Measurements from ENCODE around the gene DDX1. TPM values are rescaled to one million over a fixed set of nuclear protein-coding genes. Genes with fewer than 3 reads are reported as not detected.

DDX1 gene
- total and polyA plus RNA-seq, 2 donors (not counting 3 experiments of a cell fraction or from before 2014, with no cell fraction given), result 41.2 to 117 TPM

DNA sequence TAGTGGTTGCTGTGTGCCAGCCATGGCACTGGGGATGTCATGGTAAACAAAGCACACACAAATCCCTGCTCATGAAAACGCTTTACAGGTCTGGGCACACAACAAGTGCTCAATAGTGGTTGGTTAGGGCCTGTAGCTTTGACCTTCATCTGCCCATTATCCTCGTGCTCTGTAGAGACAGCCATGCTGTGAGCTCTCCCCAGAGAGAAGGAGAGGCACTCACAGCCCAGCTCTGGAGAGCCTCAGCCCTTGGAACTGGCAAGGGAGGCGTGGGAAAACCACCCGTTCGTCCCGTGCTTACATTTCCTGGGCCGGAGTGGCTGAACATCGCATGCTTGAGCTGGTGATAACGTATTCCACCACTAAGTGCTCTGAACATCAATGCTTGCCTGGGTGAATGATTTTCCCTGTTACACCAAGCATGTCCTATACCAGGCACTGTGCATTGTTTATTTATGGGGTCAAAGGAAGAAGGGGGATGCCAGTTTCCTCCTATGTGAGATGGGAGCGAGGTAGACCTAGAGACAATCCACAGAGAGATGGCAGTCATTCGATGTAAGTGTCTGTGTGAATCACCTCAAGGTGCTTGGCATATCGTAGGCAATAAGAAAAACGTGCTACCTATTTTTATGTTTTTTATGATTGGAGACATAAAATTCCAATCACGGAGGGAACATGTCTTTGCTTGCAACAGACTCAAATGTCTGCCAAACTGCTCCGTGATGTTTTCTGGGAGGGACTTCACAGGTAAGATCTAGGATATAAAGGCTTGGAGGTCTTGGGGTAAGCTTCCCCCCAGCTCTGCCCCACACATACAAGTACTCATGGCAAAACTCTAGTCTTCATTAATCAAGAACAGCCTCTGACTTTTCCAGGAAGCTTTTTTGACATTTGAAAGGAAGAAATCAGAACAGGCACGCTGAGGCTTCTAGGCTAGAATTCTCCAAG lies 75.5 kb downstream of the DDX1 start:
- H3K9me3 ChIP-seq (replicated peaks; ENCODE audit: control insufficient read depth, insufficient read depth, low read length), result no peaks in the 10 kb centered on the region
- H3K79me2 ChIP-seq (ENCODE audit: control insufficient read depth, insufficient read depth, low read length), result no peaks in the 10 kb centered on the region
- H3K27me3 ChIP-seq (ENCODE audit: control insufficient read depth in 2 of 2, insufficient read depth in 2 of 2, low read length in 2 of 2), result no peaks in the 10 kb centered on the region
- H3K27ac ChIP-seq (ENCODE audit: insufficient read depth, low read depth, low read length), result no peak overlapping the region
- ChIA-PET POLR2A (no interaction called here), CTCF (no interaction called here)
- no peak for FAIRE-seq
- no peaks in the 10 kb centered on the region for H4K20me1 ChIP-seq (replicated peaks; ENCODE audit: control insufficient read depth, extremely low read depth, insufficient read depth, low read length)
- H3K9ac ChIP-seq (replicated peaks; ENCODE audit: extremely low read depth, insufficient read depth, low read length), result no peak overlapping the region
- H3K4me1 ChIP-seq (ENCODE audit: control insufficient read depth, extremely low read depth, insufficient read depth, low read length), result peaks cover 24% of the 10 kb centered on the region
- DNase-seq (ENCODE audit: low read depth, low spot score), result no peak
- no peak overlapping the region for H2AFZ ChIP-seq (ENCODE audit: low read depth, low read length)
- intact Hi-C loops (cut with micrococcal nuclease), result no loop called here
- no peak overlapping the region for H3K4me2 ChIP-seq (ENCODE audit: insufficient read depth, low read length)
- no peak overlapping the region for H3K4me3 ChIP-seq (replicated peaks in 1 of 3; ENCODE audit: insufficient read depth in 1 of 3, low read depth in 1 of 3, low read length in 3 of 3)
- BruUV-seq (replicated peaks), result no TSS peak
- no peaks in the 10 kb centered on the region for H3K9me1 ChIP-seq (replicated peaks; ENCODE audit: control insufficient read depth, extremely low read depth, insufficient read depth, low read length)
- dilution Hi-C loops (cut with MboI; ENCODE audit: extremely low pct_ligation_motif_present, low sequenced_read_pairs), result no loop called here
- H3K36me3 ChIP-seq (ENCODE audit: control insufficient read depth in 2 of 2, extremely low read depth in 1 of 2, insufficient read depth in 2 of 2, low read length in 2 of 2), result no peaks in the 10 kb centered on the region
- TF ChIP-seq CTCF (IDR thresholded peaks at IDR 0.05; ENCODE audit: extremely low read depth in 1 of 2, insufficient read depth in 1 of 2, low read depth in 1 of 2, low read length in 2 of 2), result no peak
- TF ChIP-seq GATA2 (IDR thresholded peaks at IDR 0.05; ENCODE audit: insufficient read depth, insufficient read length, low read depth, low read length), result no peak

Measured in endothelial cell of umbilical vein (primary cell).